Spleen (tissue), 11 donors: ENCODE measurements around the gene YIPF5. TPM values are rescaled to one million over a fixed set of nuclear protein-coding genes. Genes with fewer than 3 reads are reported as not detected.

Experiments
- DNase-seq: peaks from one replicate; pipeline ENCODE4 v3.0.0-alpha.2; 2020
- H3K27ac ChIP-seq, 8 donors: fragments of 200-600 bp; sonication (generic) in 7 of 8; 1 replicate in 4 of 8; 2 replicates in 4 of 8; pipeline versions ENCODE4 v1.5.0 to v1.8.0; 2016 to 2021; ENCODE audit warnings: inconsistent platforms in 4 of 8, mild to moderate bottlenecking in 4 of 8, moderate library complexity in 1 of 8
- H3K27me3 ChIP-seq, 7 donors: fragments of 200-600 bp; sonication (generic) in 6 of 7; replicated peaks in 1 of 7; 1 replicate in 4 of 7; 2 replicates in 3 of 7; pipeline versions ENCODE4 v1.5.0 to v1.8.0; 2016 to 2021; ENCODE audit warnings: inconsistent platforms in 3 of 7, mild to moderate bottlenecking in 1 of 7
- H3K36me3 ChIP-seq, 6 donors: fragments of 200-600 bp; sonication (generic) in 5 of 6; 1 replicate in 4 of 6; 2 replicates in 2 of 6; pipeline versions ENCODE4 v1.5.0 to v1.8.0; 2016 to 2021; ENCODE audit warnings: inconsistent platforms in 2 of 6
- H3K4me1 ChIP-seq, 6 donors: fragments of 200-600 bp; sonication (generic) in 5 of 6; 1 replicate in 3 of 6; 2 replicates in 3 of 6; pipeline versions ENCODE4 v1.5.0 to v1.8.0; 2016 to 2021; ENCODE audit warnings: inconsistent platforms in 3 of 6
- H3K4me3 ChIP-seq, 8 donors: fragments of 200-600 bp; sonication (generic) in 7 of 8; 1 replicate in 4 of 8; 2 replicates in 4 of 8; pipeline versions ENCODE4 v1.5.0 to v1.8.0; 2016 to 2021; ENCODE audit warnings: inconsistent platforms in 4 of 8, mild to moderate bottlenecking in 4 of 8, moderate library complexity in 2 of 8
- H3K9me3 ChIP-seq, 8 donors: fragments of 200-600 bp; sonication (generic) in 7 of 8; 1 replicate in 4 of 8; 2 replicates in 4 of 8; pipeline versions ENCODE4 v1.5.0 to v1.8.0; 2016 to 2021; ENCODE audit warnings: inconsistent platforms in 4 of 8
- POLR2A ChIP-seq, 3 donors: fragments of 450-650 bp; IDR thresholded peaks; one replicate each; pipeline ENCODE4 v1.5.1; 2017; ENCODE audit warnings: antibody characterized with exemption in 3 of 3, mild to moderate bottlenecking in 1 of 3
- POLR2AphosphoS5 ChIP-seq, 3 donors: sonication (generic); formaldehyde crosslinking; IDR thresholded peaks; one replicate each; pipeline ENCODE4 v1.5.1; 2017; ENCODE audit warnings: antibody characterized with exemption in 3 of 3
- WGBS, 5 donors: extraction: QIAGEN DNeasy Blood & Tissue Kit in 3 of 5; methylation state at CpG; one replicate each; pipeline versions ENCODE4 v1.1.5 to v1.1.7; 2013 to 2018; 5-methylcytosine and 5-hydroxymethylcytosine counted together
- intact Hi-C: fragments of 100-400 bp; cut with DNase I; formaldehyde crosslinking; loops from one replicate; pipeline ENCODE4 v1.15.0; 2023; ENCODE audit warnings: low total_unique reads
- polyA plus RNA-seq, 3 donors: library from polyadenylated mRNA; stranded (reverse); fragments of 200-250 nt; gene quantifications; one replicate each; pipeline ENCODE4 v1.2.1, GENCODE V29; 2013
- total RNA-seq, 7 donors: library from RNA; depleted of rRNA in 3 of 7; stranded (reverse); fragments of >200 nt in 3 of 7; fragmentation: NEBNext Ultra II Directional in 4 of 7; extraction: Animal tissue kit (Norgen Biotek cat#: 25700) in 4 of 7; gene quantifications; one replicate each; pipeline versions ENCODE4 v1.1.0 to v1.2.1, GENCODE V29; 2016 to 2021
- TF ChIP-seq, protein P1 (sequence below), 11 experiments: fragments of 200-600 bp in 7 of 11; fragments of 450-650 bp in 4 of 11; sonication (generic) in 4 of 11; IDR thresholded peaks in 8 of 11; conservative IDR thresholded peaks in 3 of 11; 1 replicate in 7 of 11; 2 replicates in 4 of 11; pipeline versions ENCODE4 v1.4.0 to v1.8.0; 2016 to 2021; ENCODE audit warnings: antibody characterized with exemption in 11 of 11, inconsistent platforms in 4 of 11, mild to moderate bottlenecking in 1 of 11
- donor health status: healthy with polysubstance abuse.
- donor health status: DM: no; HTN: no; CAD: no; lungs with moderate emphysema.
- donor health status: DM: no; HTN: no; CAD: no.
- donor health status: Bipolar disorder and iron deficiency.
- donor health status: healthy.
- donor health status: DM: no; HTN: no; CAD: no.
- donor health status: DM: yes; HTN: yes; CAD: no.

YIPF5 gene
- total and polyA plus RNA-seq, 10 donors: 8.2 to 39.5 (median 29.9) TPM

DNA sequence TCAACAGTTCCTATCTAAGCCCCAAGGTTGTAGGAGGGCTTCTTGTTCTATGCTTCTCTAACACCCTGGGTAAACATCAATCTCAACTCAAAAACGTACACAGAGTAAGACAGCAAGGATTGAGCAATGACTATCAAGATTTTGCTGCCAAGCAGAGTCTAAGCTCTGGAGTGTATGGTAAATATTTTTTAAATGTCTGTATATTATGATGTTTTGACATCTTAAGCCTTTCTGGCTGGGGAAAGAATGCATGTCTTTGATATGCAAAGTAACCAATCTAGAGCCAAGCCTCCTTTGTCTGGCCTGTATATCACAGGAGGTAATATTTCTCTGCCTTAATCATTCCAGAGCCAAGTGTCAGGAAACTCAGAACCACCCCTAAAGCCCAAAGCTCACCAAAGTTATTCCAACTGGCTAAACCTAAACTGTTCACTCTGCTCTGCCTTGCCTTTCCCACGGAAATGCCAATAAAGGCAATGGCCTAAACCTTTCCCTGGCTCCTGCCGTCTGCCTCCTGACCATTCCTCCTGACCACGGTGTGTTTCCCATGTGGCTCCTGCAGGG is 45.2 kb downstream of the YIPF5 start:
- Histone ChIP-seq H3K27ac (no peak overlapping the region), H3K27me3 (no peaks in the 10 kb centered on the region), H3K36me3 (no peaks in the 10 kb centered on the region), H3K4me1 (no peaks in the 10 kb centered on the region), H3K9me3 (no peaks in the 10 kb centered on the region), H3K4me3 (no peak overlapping the region)
- no peak for TF ChIP-seq POLR2AphosphoS5 (IDR thresholded peaks at IDR 0.05)
- TF ChIP-seq POLR2A (IDR thresholded peaks at IDR 0.05): no peak
- TF ChIP-seq, protein P1, sequence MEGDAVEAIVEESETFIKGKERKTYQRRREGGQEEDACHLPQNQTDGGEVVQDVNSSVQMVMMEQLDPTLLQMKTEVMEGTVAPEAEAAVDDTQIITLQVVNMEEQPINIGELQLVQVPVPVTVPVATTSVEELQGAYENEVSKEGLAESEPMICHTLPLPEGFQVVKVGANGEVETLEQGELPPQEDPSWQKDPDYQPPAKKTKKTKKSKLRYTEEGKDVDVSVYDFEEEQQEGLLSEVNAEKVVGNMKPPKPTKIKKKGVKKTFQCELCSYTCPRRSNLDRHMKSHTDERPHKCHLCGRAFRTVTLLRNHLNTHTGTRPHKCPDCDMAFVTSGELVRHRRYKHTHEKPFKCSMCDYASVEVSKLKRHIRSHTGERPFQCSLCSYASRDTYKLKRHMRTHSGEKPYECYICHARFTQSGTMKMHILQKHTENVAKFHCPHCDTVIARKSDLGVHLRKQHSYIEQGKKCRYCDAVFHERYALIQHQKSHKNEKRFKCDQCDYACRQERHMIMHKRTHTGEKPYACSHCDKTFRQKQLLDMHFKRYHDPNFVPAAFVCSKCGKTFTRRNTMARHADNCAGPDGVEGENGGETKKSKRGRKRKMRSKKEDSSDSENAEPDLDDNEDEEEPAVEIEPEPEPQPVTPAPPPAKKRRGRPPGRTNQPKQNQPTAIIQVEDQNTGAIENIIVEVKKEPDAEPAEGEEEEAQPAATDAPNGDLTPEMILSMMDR (IDR thresholded peaks at IDR 0.05 in 8 of 11, conservative IDR thresholded peaks at IDR 0.05 in 3 of 11): no peak
- intact Hi-C loops: no loop called here
- WGBS, 5 donors: 75 to 84% (median 76%) methylated on average over 4 of the region's 4 CpGs
- DNase-seq: no peak

DNA sequence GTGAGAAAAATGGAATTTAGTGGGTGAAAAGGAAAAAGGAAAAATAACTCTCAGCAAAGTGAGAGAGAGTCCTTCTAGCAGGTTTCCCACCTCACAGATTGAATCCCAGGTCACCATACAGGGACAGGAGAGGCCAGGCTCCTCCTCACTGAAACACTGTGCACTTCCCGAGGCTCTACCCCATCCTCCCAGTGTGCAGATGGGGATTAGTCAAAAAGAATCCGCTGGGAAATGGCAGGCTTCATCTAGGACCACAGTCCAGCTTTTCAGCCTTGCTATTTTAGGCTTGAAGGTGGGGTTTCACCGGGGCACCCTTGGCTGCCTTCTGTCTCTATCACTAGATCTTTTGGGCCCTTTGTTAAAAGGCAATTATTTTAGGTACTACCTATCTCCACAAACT is 47.8 kb downstream of the YIPF5 start:
- 71 to 93% (median 86%) methylated on average over 3 of the region's 3 CpGs for WGBS, 5 donors
- no peaks in the 10 kb centered on the region for H3K36me3 ChIP-seq
- no peaks in the 10 kb centered on the region for H3K27me3 ChIP-seq
- intact Hi-C loops: no loop called here
- DNase-seq: no peak
- no peak overlapping the region for H3K4me3 ChIP-seq
- TF ChIP-seq POLR2AphosphoS5 (IDR thresholded peaks at IDR 0.05) (no peak), POLR2A (IDR thresholded peaks at IDR 0.05) (no peak)
- TF ChIP-seq, protein P1 (IDR thresholded peaks at IDR 0.05 in 8 of 11, conservative IDR thresholded peaks at IDR 0.05 in 3 of 11): no peak
- H3K27ac ChIP-seq: no peak overlapping the region
- peaks cover 0 to 6% (median 0%) of the 10 kb centered on the region in 8 donors for H3K9me3 ChIP-seq
- H3K4me1 ChIP-seq: no peaks in the 10 kb centered on the region

DNA sequence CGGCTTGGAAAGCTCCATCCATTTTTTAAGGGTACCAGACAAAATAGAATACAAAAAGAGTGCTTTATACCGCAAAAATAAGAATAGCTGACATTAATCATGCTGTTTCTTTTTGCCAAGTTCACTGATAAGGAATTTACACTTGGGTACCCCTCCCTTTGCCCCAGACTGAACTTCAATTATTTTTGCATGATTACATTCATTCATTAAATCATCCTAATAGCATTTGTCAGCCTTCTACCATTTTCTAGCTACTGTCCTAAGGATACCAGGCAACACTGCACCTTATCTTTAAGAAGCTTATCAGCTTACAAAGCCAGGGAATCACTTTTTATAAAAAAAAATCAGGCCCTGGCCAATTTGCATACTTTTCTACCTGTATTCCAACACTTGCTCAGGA is 48.4 kb downstream of the YIPF5 start:
- 86 to 92% (median 88%) methylated on average over 2 of the region's 2 CpGs for whole genome bisulfite sequencing, 5 donors
- DNase-seq: no peak
- Histone ChIP-seq H3K27me3 (no peaks in the 10 kb centered on the region), H3K9me3 (peaks cover 0 to 6% (median 0%) of the 10 kb centered on the region in 8 donors), H3K4me3 (no peak overlapping the region), H3K27ac (no peak overlapping the region), H3K36me3 (no peaks in the 10 kb centered on the region), H3K4me1 (no peaks in the 10 kb centered on the region)
- intact Hi-C loops: no loop called here
- TF ChIP-seq POLR2A (IDR thresholded peaks at IDR 0.05): no peak
- TF ChIP-seq POLR2AphosphoS5 (IDR thresholded peaks at IDR 0.05): no peak
- TF ChIP-seq, protein P1 (IDR thresholded peaks at IDR 0.05 in 8 of 11, conservative IDR thresholded peaks at IDR 0.05 in 3 of 11): no peak

DNA sequence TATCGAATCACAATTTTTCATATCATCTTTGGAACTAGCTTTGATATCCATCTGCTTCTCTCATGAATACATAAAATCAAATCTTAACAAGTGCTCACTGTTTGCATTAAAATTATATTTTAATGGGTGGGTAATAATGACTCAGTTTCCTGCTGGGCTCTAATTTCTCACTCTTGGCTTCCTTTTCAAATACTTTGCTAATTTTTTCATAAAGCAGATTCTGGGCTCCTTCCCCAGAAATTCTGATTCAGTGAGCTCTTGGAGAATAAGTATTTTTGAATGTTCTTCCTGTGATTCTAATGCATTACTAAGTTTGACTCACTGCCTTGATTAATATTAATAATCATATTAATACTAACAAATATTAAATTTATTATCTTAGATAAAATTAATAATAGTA is 48.9 kb downstream of the YIPF5 start:
- Histone ChIP-seq H3K4me3 (no peak overlapping the region), H3K36me3 (no peaks in the 10 kb centered on the region), H3K9me3 (peaks cover 0 to 6% (median 0%) of the 10 kb centered on the region in 8 donors), H3K27ac (no peak overlapping the region), H3K27me3 (no peaks in the 10 kb centered on the region), H3K4me1 (no peaks in the 10 kb centered on the region)
- WGBS, 5 donors: 91 to 100% (median 94%) methylated on average over 1 of the region's 1 CpG
- no peak for DNase-seq
- TF ChIP-seq, protein P1 (IDR thresholded peaks at IDR 0.05 in 8 of 11, conservative IDR thresholded peaks at IDR 0.05 in 3 of 11): no peak
- no peak for TF ChIP-seq POLR2AphosphoS5 (IDR thresholded peaks at IDR 0.05)
- intact Hi-C loops: no loop called here
